HG03457 (cell line): ENCODE measurements around the gene PDZD2.
"Not testable (repeated sequence)": the region's sequence is repeated elsewhere in the genome, so short reads cannot be mapped to it uniquely, and the experiment has no call there.

ENCODE experiments used
- ATAC-seq: cut with Tn5 transposase; IDR thresholded peaks from one replicate; pipeline ENCODE4 v1.9.1; 2021; ENCODE audit warnings: moderate number of reproducible peaks; ENCODE audit not compliant: unreplicated experiment

PDZD2 gene

GRCh38 chr5:32059761-32060530 lies 421.0 kb downstream of the PDZD2 start:
- no peak for ATAC-seq

GRCh38 chr5:32061236-32061635 lies 422.3 kb downstream of the PDZD2 start:
- no peak for ATAC-seq

GRCh38 chr5:32066448-32066847 lies 427.5 kb downstream of the PDZD2 start:
- no peak for ATAC-seq

- no peak for ATAC-seq
Observed at GRCh38 chr5:32067774-32068470, 429.0 kb downstream of the PDZD2 start.

- ATAC-seq: no peak
Observed at GRCh38 chr5:32068561-32068960, 429.6 kb downstream of the PDZD2 start.

GRCh38 chr5:32069396-32069795 lies 430.5 kb downstream of the PDZD2 start:
- no peak for ATAC-seq

GRCh38 chr5:32071351-32071944 lies 432.5 kb downstream of the PDZD2 start:
- ATAC-seq: no peak

GRCh38 chr5:32072054-32072453 lies 433.1 kb downstream of the PDZD2 start:
- ATAC-seq: no peak

GRCh38 chr5:32074401-32074800 lies 435.5 kb downstream of the PDZD2 start:
- ATAC-seq: no peak

- ATAC-seq: no peak
Observed at GRCh38 chr5:32076699-32077695, 438.1 kb downstream of the PDZD2 start.

- ATAC-seq: not testable (repeated sequence)
Observed at GRCh38 chr5:32078855-32079254, 439.9 kb downstream of the PDZD2 start.

- ATAC-seq: not testable (repeated sequence)
Observed at GRCh38 chr5:32080565-32080964, 441.6 kb downstream of the PDZD2 start.

- no peak for ATAC-seq
Observed at GRCh38 chr5:32082701-32083100, 443.8 kb downstream of the PDZD2 start.

GRCh38 chr5:32083981-32084430 lies 445.1 kb downstream of the PDZD2 start:
- ATAC-seq: no peak

- no peak for ATAC-seq
Observed at GRCh38 chr5:32087086-32088082, 448.5 kb downstream of the PDZD2 start.

- ATAC-seq: no peak
Observed at GRCh38 chr5:32088214-32088613, 449.3 kb downstream of the PDZD2 start.

- no peak for ATAC-seq
Observed at GRCh38 chr5:32089146-32090000, 450.4 kb downstream of the PDZD2 start.

GRCh38 chr5:32090026-32090754 lies 451.3 kb downstream of the PDZD2 start:
- no peak for ATAC-seq
